ENCODE results near the gene SIM2.

The SIM2 gene

DNA sequence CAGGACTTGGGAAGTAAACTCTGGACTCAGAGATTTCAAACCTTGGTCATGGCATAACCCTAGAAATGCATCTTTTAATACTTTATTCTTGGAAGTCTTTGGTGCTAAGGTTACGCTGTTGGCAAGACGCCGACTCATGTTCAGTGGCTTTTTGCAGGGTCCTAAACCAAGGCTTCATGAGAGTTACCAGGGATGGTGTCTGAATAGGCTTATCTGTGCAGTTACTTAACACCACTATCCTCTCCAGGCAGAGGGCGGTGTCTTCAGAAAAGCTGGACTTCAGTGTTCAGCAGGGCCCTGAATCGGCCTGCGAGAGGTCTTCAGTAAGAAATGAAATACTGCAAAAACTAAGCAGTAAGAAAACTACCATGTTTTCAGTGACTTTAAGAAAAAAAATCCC lies 58.3 kb downstream of the SIM2 start:
- no peak overlapping the region for H3K4me3 ChIP-seq (ENCODE audit: low read depth, low read length)
- DNase-seq (ENCODE audit: low read depth, low spot score) = no peak
- in situ Hi-C loops (cut with HindIII; ENCODE audit: low sequenced_read_pairs) = no loop called here
- no peak for TF ChIP-seq CTCF (IDR thresholded peaks at IDR 0.05; ENCODE audit: low read depth, low read length)

GRCh38 chr21:36759348-36760083 lies 60.6 kb downstream of the SIM2 start:
- no peak overlapping the region for H3K4me3 ChIP-seq (ENCODE audit: low read depth, low read length)
- in situ Hi-C loops (cut with HindIII; ENCODE audit: low sequenced_read_pairs) = no loop called here
- no peak for DNase-seq (ENCODE audit: low read depth, low spot score)
- TF ChIP-seq CTCF (IDR thresholded peaks at IDR 0.05; ENCODE audit: low read depth, low read length) = no peak

DNA sequence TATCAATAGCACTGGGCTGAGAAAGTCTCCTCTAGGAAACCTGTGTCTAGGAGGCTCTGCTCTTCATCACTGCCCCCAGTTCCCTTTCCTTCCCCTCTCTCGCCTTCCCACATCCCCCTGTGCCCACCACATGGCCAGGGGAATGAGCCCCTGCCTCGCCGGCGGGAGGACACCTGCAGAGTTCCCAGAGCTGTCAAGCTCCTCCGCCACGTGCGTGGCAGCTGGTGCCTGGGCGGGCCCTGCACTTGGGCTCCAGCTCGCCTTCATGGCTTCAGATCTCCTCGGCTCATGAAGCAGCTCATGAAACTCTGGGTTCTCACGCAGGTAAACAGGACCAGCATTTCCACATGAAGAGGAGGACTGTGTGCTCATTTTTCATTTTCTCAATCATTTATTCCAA lies 62.8 kb downstream of the SIM2 start:
- no peak for DNase-seq (ENCODE audit: low read depth, low spot score)
- in situ Hi-C loops (cut with HindIII; ENCODE audit: low sequenced_read_pairs) = no loop called here
- TF ChIP-seq CTCF (IDR thresholded peaks at IDR 0.05; ENCODE audit: low read depth, low read length) = no peak
- no peak overlapping the region for H3K4me3 ChIP-seq (ENCODE audit: low read depth, low read length)

DNA sequence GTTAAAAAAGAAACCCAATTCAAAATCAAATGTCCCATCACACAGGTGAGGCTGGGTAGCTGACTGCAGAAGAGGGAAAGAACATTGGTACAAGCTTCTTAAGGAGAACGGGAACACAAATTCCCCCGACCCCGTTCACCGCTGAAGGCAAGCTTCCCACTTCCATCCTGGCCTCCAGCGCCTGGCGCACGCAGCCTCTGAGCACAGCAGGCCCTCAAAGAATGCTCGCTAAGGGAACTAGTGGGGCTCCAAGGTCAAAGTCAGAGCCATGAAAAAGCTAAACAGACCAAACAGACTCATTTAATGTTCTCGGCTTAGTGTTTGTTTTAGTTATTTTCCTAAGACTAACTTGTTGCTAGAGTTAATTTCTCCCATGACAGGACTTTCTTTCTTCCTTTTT lies 63.7 kb downstream of the SIM2 start:
- in situ Hi-C loops (cut with HindIII; ENCODE audit: low sequenced_read_pairs) = no loop called here
- no peak for TF ChIP-seq CTCF (IDR thresholded peaks at IDR 0.05; ENCODE audit: low read depth, low read length)
- no peak overlapping the region for H3K4me3 ChIP-seq (ENCODE audit: low read depth, low read length)
- no peak for DNase-seq (ENCODE audit: low read depth, low spot score)

DNA sequence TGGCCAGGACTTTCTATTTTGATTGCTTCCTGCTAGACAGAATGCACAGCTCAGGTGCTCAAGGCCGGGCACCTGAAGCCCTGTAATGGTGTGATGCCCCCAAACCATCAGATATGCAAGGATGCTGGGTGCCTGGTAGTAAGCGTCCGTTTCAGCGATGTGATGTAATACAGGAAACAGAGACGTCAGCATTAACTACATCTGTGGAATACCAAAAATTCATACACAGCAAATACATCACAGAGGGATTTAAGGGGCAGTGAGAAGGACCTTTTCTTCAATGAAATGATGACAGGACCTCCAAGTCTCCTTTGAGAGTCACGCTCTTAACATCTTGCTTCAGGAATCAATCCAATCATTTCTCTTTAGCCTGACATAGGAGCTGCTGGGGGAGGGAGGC lies 64.4 kb downstream of the SIM2 start:
- H3K4me3 ChIP-seq (ENCODE audit: low read depth, low read length) = no peak overlapping the region
- no peak for DNase-seq (ENCODE audit: low read depth, low spot score)
- in situ Hi-C loops (cut with HindIII; ENCODE audit: low sequenced_read_pairs) = no loop called here
- no peak for TF ChIP-seq CTCF (IDR thresholded peaks at IDR 0.05; ENCODE audit: low read depth, low read length)

- TF ChIP-seq CTCF (IDR thresholded peaks at IDR 0.05; ENCODE audit: low read depth, low read length) = no peak
- H3K4me3 ChIP-seq (ENCODE audit: low read depth, low read length) = no peak overlapping the region
- DNase-seq (ENCODE audit: low read depth, low spot score) = no peak
- in situ Hi-C loops (cut with HindIII; ENCODE audit: low sequenced_read_pairs) = no loop called here
Measured at GRCh38 chr21:36765229-36765628, 66.3 kb downstream of the SIM2 start.
